HL-60 (cell line): ENCODE data around the gene PDGFD.

Source experiments
- DNase-seq, 2 experiments: peaks; one replicate each; pipeline ENCODE4 v3.0.0-alpha.2; 2010 to 2020; ENCODE audit warnings: low read depth in 1 of 2, low spot score in 1 of 2
- H3K27ac ChIP-seq: fragments of 250-450 bp; sonication (Bioruptor Pico); replicated peaks from 2 replicates; pipeline ENCODE4 v1.5.1; 2020; ENCODE audit warnings: mild to moderate bottlenecking, moderate library complexity
- H3K27me3 ChIP-seq: fragments of 250-450 bp; sonication (Bioruptor Pico); 2 replicates; pipeline ENCODE4 v1.5.1; 2021; ENCODE audit warnings: mild to moderate bottlenecking, moderate library complexity; ENCODE audit not compliant: insufficient read depth, poor library complexity, severe bottlenecking
- H3K4me3 ChIP-seq: replicated peaks from 2 replicates; pipeline ENCODE4 v1.5.1; 2011; ENCODE audit warnings: mild to moderate bottlenecking, control low read depth, low read length; ENCODE audit not compliant: insufficient read depth
- GABPA ChIP-seq: IDR thresholded peaks from 2 replicates; pipeline ENCODE4 v1.6.1; 2012; ENCODE audit warnings: low read depth
- POLR2AphosphoS5 ChIP-seq: IDR thresholded peaks from 2 replicates; pipeline ENCODE4 v1.6.1; 2012; ENCODE audit warnings: low read depth
- SPI1 ChIP-seq: IDR thresholded peaks from 2 replicates; pipeline ENCODE4 v1.6.1; 2012; ENCODE audit warnings: low read depth, mild to moderate bottlenecking, borderline replicate concordance
- TF ChIP-seq, protein P1 (sequence below): IDR thresholded peaks from 2 replicates; pipeline ENCODE4 v1.6.1; 2012; ENCODE audit warnings: low read depth; ENCODE audit not compliant: insufficient replicate concordance
- TF ChIP-seq, protein P2 (sequence below): IDR thresholded peaks from one replicate; pipeline ENCODE4 v1.5.1; 2011; ENCODE audit warnings: low read length, control low read depth, inconsistent platforms; ENCODE audit not compliant: insufficient read depth

PDGFD gene

DNA sequence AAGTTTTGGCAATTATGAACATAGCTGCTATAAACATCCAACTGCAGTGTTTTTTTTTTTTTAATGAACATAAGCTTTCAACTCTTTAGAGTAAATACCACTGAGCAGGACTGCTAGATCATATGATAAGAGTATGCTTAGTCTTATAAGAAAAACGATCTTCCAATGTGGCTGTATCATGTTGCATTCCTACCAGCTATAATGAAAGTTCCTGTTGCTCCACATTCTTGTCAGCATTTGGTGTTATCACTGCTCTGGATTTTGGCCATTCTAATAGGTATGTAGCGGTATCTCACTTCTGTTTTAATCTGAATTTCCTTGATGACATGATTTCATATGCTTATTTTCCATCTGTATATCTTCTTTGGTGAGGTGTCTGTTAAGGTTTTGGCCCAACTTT is 50.4 kb downstream of the PDGFD start:
- DNase-seq, result no peak
- TF ChIP-seq, protein P1, sequence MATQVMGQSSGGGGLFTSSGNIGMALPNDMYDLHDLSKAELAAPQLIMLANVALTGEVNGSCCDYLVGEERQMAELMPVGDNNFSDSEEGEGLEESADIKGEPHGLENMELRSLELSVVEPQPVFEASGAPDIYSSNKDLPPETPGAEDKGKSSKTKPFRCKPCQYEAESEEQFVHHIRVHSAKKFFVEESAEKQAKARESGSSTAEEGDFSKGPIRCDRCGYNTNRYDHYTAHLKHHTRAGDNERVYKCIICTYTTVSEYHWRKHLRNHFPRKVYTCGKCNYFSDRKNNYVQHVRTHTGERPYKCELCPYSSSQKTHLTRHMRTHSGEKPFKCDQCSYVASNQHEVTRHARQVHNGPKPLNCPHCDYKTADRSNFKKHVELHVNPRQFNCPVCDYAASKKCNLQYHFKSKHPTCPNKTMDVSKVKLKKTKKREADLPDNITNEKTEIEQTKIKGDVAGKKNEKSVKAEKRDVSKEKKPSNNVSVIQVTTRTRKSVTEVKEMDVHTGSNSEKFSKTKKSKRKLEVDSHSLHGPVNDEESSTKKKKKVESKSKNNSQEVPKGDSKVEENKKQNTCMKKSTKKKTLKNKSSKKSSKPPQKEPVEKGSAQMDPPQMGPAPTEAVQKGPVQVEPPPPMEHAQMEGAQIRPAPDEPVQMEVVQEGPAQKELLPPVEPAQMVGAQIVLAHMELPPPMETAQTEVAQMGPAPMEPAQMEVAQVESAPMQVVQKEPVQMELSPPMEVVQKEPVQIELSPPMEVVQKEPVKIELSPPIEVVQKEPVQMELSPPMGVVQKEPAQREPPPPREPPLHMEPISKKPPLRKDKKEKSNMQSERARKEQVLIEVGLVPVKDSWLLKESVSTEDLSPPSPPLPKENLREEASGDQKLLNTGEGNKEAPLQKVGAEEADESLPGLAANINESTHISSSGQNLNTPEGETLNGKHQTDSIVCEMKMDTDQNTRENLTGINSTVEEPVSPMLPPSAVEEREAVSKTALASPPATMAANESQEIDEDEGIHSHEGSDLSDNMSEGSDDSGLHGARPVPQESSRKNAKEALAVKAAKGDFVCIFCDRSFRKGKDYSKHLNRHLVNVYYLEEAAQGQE, result no peak
- TF ChIP-seq, protein P2, sequence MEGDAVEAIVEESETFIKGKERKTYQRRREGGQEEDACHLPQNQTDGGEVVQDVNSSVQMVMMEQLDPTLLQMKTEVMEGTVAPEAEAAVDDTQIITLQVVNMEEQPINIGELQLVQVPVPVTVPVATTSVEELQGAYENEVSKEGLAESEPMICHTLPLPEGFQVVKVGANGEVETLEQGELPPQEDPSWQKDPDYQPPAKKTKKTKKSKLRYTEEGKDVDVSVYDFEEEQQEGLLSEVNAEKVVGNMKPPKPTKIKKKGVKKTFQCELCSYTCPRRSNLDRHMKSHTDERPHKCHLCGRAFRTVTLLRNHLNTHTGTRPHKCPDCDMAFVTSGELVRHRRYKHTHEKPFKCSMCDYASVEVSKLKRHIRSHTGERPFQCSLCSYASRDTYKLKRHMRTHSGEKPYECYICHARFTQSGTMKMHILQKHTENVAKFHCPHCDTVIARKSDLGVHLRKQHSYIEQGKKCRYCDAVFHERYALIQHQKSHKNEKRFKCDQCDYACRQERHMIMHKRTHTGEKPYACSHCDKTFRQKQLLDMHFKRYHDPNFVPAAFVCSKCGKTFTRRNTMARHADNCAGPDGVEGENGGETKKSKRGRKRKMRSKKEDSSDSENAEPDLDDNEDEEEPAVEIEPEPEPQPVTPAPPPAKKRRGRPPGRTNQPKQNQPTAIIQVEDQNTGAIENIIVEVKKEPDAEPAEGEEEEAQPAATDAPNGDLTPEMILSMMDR, result no peak
- no peak for TF ChIP-seq SPI1
- TF ChIP-seq GABPA, result no peak
- no peak for TF ChIP-seq POLR2AphosphoS5
- H3K27ac ChIP-seq, result no peak overlapping the region
- H3K27me3 ChIP-seq, result no peaks in the 10 kb centered on the region
- H3K4me3 ChIP-seq, result no peak overlapping the region

DNA sequence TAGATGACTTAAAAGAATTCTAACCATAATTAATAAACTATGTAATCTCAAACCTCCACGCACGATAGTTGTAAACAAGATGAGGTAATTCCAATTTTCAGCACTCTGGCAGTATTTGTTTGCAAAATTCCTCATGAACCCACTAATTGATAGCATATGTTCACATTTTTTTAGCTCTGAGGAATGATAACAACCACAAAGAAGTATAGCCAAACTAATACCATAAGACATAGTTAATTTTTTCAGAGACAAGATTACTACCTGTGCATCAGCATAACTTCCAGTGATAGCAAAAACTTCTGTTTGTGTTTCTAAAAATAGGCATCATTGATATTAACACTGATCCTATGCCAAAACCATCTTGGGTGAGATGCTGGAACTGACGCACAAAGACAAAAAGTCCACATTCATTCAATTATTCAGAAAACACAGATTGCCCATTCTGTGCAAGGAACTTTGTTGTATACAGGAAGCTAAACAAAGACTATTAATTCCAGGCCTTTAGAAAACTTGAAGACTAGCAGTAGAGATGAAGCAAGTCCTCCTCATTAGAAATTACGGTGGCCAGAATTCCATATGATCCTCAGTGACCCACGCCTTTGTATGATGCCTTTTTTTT is 57.7 kb downstream of the PDGFD start:
- H3K27ac ChIP-seq, result no peak overlapping the region
- H3K27me3 ChIP-seq, result no peaks in the 10 kb centered on the region
- TF ChIP-seq SPI1, result no peak
- TF ChIP-seq, protein P2, result no peak
- no peak for TF ChIP-seq GABPA
- no peak for TF ChIP-seq POLR2AphosphoS5
- TF ChIP-seq, protein P1, result no peak
- DNase-seq, result no peak
- no peak overlapping the region for H3K4me3 ChIP-seq

DNA sequence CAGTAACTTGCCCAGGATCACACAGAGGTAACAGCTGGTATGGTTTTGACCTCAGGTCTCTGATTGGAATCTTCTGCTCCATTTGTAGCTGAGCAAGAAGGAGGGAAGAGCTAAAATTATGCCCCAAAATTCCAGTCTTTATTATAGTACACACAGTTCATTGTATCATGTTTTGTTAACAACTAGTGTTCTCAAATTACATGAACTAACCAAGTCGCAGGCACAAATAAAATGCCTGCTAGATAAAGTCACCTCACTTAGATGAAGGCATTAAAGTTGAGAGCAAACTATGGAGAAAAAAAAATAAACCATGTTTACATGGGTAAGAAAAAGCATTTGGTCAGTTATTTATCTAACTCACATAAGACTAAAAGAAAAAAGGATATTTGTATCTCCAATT is 58.8 kb downstream of the PDGFD start:
- DNase-seq, result no peak

More for the DNA sequence above, 58.8 kb downstream of the PDGFD start:
- TF ChIP-seq, protein P2, result no peak
- TF ChIP-seq, protein P1, result no peak
- TF ChIP-seq SPI1 (no peak), POLR2AphosphoS5 (no peak), GABPA (no peak)
- Histone ChIP-seq H3K27ac (no peak overlapping the region), H3K27me3 (no peaks in the 10 kb centered on the region), H3K4me3 (no peak overlapping the region)
